ENCODE measurements around the gene ATXN1.

- TF ChIP-seq CTCF (optimal IDR thresholded peaks at IDR 0.05 in 1 of 3, IDR thresholded peaks at IDR 0.05 in 1 of 3, conservative IDR thresholded peaks at IDR 0.05 in 1 of 3; ENCODE audit: extremely low read depth in 1 of 3, insufficient read depth in 2 of 3, low read length in 3 of 3), result no peak
- no peak for TF ChIP-seq EZH2 (IDR thresholded peaks at IDR 0.05; ENCODE audit: low read length)
Observed at GRCh38 chr6:16337295-16337975, 423.8 kb downstream of the ATXN1 start.

Data from keratinocyte (primary cell).